Loucy (cell line): ENCODE results near the gene RPL19.
A peak's percentile ranks its signal among the peaks of the same experiment; 100 is the strongest.

Source experiments
- EZH2phosphoT487 ChIP-seq: fragments of 200-600 bp; IDR thresholded peaks from 2 replicates; pipeline ENCODE4 v1.6.1; 2018; ENCODE audit warnings: antibody characterized with exemption, mild to moderate bottlenecking, moderate library complexity, borderline replicate concordance
- TF ChIP-seq, protein P1 (sequence below): fragments of 200-600 bp; sonication (generic); conservative IDR thresholded peaks from 2 replicates; pipeline ENCODE4 v1.5.1; 2014; ENCODE audit warnings: mild to moderate bottlenecking, antibody characterized with exemption, low read length

DNA sequence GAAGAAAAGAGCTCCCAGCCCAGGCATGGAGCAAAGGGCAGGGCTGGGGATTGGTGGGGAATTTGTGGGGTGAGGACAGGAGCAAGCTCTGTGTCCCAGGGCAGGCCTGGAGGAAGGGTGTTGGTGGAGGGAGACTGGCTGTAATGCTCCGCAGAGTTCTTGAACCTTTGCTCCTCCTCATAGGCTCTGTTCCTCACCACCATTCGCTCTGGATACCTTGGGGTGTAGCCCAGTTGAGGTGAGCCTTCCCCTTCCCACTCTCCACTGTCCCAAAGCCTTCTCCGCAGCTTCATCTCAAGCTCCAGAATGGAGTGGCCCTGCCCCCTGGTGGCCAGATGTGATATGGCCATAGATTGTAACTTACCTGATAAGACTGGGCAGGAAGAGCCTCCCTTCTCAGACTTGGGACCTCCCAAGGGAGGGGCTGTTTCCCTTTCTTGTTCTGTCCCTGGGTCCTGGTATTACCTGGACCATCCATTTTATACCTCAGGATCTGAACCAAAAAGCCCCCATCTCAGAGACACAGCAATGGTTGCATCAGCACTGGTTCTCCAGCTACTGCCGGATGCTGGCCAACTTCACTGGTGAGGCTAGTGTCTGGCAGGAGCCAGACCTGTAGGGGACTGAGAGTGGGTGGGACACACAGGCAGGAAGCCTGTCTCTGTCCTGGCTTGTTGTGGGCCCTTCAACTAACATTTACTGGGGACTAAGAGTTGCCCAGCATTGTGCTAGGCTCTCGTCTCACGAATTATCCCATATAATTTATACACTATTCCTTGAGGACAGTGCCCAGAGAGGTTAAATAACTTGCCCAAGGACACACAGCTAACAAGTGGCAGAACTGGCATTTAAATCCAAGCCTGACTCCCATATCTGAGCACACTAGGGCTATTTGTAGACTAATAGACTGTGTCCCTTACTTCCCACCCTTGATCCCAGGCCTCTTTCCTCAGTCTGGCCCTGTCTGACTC lies 44.8 kb downstream of the RPL19 start:
- TF ChIP-seq, protein P1, sequence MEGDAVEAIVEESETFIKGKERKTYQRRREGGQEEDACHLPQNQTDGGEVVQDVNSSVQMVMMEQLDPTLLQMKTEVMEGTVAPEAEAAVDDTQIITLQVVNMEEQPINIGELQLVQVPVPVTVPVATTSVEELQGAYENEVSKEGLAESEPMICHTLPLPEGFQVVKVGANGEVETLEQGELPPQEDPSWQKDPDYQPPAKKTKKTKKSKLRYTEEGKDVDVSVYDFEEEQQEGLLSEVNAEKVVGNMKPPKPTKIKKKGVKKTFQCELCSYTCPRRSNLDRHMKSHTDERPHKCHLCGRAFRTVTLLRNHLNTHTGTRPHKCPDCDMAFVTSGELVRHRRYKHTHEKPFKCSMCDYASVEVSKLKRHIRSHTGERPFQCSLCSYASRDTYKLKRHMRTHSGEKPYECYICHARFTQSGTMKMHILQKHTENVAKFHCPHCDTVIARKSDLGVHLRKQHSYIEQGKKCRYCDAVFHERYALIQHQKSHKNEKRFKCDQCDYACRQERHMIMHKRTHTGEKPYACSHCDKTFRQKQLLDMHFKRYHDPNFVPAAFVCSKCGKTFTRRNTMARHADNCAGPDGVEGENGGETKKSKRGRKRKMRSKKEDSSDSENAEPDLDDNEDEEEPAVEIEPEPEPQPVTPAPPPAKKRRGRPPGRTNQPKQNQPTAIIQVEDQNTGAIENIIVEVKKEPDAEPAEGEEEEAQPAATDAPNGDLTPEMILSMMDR, result peak; percentile 97
- TF ChIP-seq EZH2phosphoT487, result no peak
